Measurements from ENCODE around the gene ZNF622.

The ZNF622 gene

DNA sequence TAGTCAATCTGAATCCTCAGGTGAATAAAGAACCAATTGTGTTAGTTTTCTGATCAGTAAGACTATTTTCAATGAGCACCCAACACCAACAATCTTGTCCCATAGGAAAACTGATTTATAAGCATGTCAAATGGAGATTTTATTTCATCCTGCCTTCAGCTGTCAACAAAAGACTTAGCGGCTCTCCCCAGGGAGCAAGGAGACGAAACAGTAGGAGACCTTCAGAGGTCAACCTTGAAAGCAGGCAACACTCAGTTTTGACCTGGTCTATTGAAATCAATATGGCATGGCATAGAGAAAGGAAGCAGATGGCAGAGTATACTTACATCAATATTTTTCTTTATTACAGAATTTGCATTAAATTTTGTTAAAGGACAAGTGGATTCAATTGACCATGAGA lies 34.1 kb downstream of the ZNF622 start:
- no peak for DNase-seq (ENCODE audit: low read depth in 3 of 3)

DNA sequence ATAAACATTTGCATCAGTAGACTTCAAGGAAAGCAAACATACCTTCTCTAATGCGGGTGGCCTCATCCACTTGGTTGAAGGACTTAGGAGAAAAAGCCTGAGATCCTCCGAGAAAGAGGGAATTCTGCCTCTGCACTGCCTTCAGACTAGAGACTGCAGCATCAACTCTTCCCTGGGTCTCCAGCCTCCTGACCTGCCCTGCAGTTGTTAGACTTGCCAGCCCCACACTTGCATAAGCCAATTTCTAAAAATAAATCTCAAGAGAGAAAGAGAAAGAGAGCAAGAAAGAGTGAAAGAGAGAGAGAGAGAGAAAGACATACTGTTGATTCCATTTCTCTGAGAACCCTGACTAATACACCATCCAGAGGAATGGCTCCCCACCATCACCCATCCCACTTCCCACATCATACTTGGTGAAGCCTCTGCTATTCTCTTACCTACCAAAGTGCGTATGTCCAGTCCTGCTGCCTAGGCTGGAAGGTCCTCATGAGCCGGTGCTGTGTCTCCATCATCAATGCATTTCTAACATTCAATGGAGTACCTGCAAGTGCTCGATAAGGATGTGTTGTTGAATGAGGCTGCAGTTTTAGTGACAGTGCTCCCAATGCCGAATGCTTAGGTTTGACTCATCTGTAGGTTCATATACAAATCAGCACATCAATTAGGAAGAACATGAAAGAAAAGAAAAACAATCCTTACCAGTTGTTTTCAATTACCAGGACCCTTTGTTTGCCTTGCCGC lies 35.1 kb downstream of the ZNF622 start:
- DNase-seq (ENCODE audit: low read depth in 3 of 3), result no peak

DNA sequence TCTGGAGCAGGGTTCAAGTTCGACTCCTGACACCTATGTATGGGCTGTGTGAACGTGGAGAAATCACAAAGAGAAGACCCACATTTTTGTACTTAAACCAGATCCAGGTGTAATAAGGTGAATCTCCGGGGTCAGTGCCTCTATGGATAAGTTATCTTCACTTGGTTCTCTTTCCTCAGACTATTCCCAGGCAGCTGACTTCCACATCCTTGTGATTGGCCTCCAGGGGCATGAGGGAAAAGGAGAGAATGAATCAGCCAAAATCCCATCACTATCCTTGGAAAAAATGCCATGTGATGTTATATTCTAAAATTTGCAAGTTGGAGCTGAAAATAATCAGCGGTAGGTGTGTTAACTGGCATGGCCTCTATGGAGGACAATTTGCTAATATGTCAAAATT lies 37.2 kb downstream of the ZNF622 start:
- no peak for DNase-seq (ENCODE audit: low read depth in 3 of 3)

GRCh38 chr5:16427587-16427986 lies 38.0 kb downstream of the ZNF622 start:
- no peak for DNase-seq (ENCODE audit: low read depth in 3 of 3)

GRCh38 chr5:16418471-16418922 lies 47.1 kb downstream of the ZNF622 start:
- DNase-seq (ENCODE audit: low read depth in 3 of 3), result no peak

- no peak for DNase-seq (ENCODE audit: low read depth in 3 of 3)
Measured at GRCh38 chr5:16417398-16418074, 48.1 kb downstream of the ZNF622 start.

GRCh38 chr5:16414861-16415260 lies 50.7 kb downstream of the ZNF622 start:
- DNase-seq (ENCODE audit: low read depth in 3 of 3), result no peak

- DNase-seq (ENCODE audit: low read depth in 3 of 3), result no peak
Measured at GRCh38 chr5:16413166-16413860, 52.3 kb downstream of the ZNF622 start.

DNA sequence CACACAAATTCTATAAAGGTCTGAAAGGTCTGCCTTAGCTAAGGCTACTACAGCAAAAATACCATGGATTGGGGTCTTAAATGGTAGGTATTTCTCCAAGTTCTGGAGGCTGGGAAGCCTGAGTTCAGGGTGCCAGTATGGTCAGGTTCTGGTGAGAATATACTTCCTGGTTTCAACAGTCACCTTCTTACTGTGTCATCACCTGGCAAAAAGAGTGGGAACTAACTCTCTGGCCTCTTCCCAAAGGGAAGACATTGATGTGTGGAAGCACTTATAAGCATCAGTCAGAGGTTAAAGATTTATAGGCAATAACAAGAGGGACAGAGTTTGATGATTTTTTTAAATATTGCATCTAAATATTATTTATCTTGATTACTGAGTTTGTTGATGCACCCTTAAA lies 53.0 kb downstream of the ZNF622 start:
- no peak for DNase-seq (ENCODE audit: low read depth in 3 of 3)

GRCh38 chr5:16411741-16412455 lies 53.7 kb downstream of the ZNF622 start:
- DNase-seq (ENCODE audit: low read depth in 3 of 3), result no peak

DNA sequence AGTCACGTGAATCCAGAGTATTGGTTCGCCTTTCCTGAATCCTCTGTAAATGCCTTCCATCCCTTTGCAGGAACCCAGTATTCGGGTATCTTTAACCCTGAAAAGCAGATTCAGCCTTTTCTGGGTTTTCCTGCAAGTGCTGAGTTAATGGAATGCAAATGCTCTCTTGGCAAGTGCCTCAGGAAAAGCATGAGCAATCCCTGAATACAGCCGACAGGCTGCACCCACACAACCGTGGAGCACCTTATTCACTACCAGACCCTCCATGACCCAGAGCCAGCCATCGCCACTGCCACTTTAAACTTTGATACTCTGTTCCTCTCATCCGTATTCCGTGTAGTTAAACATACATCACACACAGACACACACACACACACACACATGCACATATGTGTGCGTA lies 54.4 kb downstream of the ZNF622 start:
- no peak for DNase-seq (ENCODE audit: low read depth in 3 of 3)

GRCh38 chr5:16410338-16410737 lies 55.3 kb downstream of the ZNF622 start:
- DNase-seq (ENCODE audit: low read depth in 3 of 3), result no peak

GRCh38 chr5:16406630-16407029 lies 59.0 kb downstream of the ZNF622 start:
- DNase-seq (ENCODE audit: low read depth in 3 of 3), result no peak

GRCh38 chr5:16406023-16406422 lies 59.6 kb downstream of the ZNF622 start:
- DNase-seq (ENCODE audit: low read depth in 3 of 3), result no peak
